NCI-H446 treated with DMSO at 0.1 percent for 48 hours (cell line): ENCODE results near the gene KHSRP.
A peak's percentile ranks its signal among the peaks of the same experiment; 100 is the strongest.
"Not testable (repeated sequence)": the region's sequence is repeated elsewhere in the genome, so short reads cannot be mapped to it uniquely, and the experiment has no call there.

Source experiments
- DNase-seq: peaks from one replicate; lab custom pipeline; 2025; lab: John Stamatoyannopoulos, UW

The KHSRP gene

GRCh38 chr19:6451583-6452222 lies 27.1 kb upstream of the KHSRP start:
- DNase-seq, result no peak

GRCh38 chr19:6450166-6450565 lies 25.6 kb upstream of the KHSRP start:
- DNase-seq, result no peak

GRCh38 chr19:6448045-6448444 lies 23.4 kb upstream of the KHSRP start:
- DNase-seq, result no peak

DNA sequence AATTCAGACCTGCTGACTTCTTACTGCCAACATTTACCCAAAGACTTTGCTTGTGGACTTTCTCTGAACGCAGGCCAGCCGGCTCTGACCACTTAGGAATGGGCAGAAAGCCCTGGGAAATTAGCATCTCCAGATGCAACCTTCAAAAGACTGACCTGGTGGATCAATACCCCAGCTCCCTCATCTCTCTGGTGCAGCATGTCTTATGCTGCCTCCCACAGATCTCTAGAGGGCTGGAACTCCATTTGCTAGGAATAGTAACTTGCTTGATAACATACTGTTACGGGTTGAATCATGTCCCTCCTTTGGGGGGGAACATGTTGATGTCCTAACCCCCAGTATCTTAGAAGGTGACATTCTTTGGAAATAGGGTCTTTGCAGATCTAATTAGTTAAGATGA lies 21.8 kb upstream of the KHSRP start:
- DNase-seq, result no peak

GRCh38 chr19:6443986-6444385 lies 19.4 kb upstream of the KHSRP start:
- DNase-seq, result no peak

- no peak for DNase-seq
These were observed 17.6 kb upstream of the KHSRP start for GRCh38 chr19:6442087-6442688.

DNA sequence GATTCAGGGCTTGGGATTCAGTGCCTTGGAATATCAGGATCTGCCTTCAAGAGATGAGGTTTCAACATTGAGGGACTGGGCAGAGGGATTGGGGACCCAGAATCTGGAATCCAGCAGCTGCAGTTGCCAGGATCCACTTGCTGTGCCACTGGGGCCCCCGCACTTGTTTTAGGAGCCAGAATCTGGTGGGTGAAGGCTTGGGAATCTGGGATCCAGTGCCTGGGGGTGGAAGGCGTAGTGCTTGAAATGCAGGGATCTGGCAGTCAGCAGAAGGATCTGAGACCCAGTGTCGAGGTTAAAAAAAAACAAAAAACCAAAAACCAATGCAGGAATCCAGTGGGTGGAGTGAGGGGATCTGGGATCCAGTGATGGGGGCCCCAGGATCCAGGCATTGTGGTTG lies 16.3 kb upstream of the KHSRP start:
- DNase-seq, result no peak

- DNase-seq, result no peak
These were observed 15.1 kb upstream of the KHSRP start for GRCh38 chr19:6439743-6440142.

- no peak for DNase-seq
These were observed 9.1 kb upstream of the KHSRP start, which contains the start of gene SLC25A41 for GRCh38 chr19:6433663-6434062. Gene SLC25A41, minus strand, starts transcription at chr19:6433763. Its CDS starts 70 bp downstream, at chr19:6433693.

- DNase-seq, result no peak
These were observed 8.6 kb upstream of the KHSRP start for GRCh38 chr19:6433165-6433564.

DNA sequence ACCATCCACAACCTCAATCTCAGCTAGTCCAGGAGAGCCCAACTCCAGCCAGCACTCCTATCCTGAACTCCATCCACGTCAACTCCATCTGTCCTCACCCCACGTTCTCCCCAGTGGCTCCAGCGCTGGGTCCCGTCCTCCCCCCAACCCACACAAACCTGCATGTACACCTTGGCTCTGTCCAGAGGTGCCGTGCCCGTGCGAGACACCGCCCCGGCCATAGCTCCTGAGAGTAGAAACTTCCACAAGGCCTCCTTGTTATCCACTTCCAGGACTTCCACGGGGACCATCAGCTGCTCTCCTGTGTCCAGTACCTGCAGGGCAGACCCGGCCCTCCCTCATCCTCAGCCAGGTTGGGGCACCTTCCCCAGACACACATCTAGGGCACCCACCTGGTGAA lies 7.3 kb upstream of the KHSRP start:
- DNase-seq, result no peak

DNA sequence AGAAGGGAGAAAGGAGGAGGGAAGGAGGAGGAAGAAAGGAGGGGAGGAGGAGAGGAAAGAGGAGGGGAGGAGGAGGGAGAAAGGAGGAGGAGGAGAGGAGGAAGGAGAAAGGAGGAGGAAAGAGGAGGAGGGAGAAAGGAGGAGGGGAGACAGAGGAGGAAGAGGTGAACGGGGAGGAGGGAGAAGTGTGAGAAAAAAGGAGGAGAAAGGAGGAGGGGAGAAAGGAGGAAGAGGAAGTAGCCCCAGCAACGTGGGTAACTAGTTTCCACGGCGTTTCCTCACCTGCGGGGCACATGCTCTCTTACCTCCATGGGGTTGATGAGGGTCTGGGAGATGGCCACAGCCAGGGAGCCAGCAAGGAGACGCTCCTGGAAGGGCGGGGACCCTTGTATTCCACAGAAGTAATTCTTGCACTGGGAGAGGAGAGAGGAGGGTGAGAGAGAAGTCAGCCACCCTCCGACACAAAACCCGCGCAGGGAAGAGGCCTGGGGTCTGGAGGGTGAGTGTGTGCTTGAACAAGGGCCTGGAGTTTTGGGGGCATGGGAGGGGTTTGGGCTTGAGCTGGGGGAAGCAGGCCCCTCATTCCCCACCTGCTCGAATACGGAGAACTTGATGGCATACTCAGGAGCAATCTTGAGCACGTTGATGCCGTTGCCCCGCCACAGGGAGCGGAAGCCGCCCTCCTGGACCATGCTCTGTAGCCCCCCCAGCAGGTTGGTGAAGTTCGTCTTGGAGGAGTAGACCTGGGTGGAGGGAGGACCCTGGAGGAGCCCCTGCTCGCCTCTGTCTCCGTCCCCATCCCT lies 5.0 kb upstream of the KHSRP start:
- no peak for DNase-seq

GRCh38 chr19:6428692-6429418 lies 4.2 kb upstream of the KHSRP start:
- not testable (repeated sequence) for DNase-seq

DNA sequence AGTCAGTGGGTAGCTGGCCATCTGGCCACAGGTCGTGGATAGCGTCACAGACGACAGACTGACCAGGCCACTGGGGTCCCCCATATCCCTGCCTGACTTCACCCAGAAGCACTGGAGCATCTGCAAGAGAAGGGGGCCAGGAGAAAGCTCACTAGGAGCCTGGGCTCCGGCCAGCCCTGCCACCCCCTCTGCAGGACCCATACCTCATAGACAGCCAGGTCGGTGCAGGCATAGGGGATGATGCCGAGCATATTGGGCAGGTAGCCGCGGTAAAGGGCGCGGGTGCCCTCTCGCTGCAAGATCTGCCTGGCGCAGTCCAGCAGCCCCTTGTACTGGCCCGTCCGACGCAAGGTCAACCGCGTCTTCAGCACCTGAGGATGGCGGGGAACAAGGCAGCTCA lies 2.5 kb upstream of the KHSRP start:
- DNase-seq, result no peak

GRCh38 chr19:6425732-6426620 lies 1.4 kb upstream of the KHSRP start:
- DNase-seq, result no peak

- DNase-seq, result peak; percentile 100
These were observed 524 bp upstream of the KHSRP start for GRCh38 chr19:6424939-6425731.

DNA sequence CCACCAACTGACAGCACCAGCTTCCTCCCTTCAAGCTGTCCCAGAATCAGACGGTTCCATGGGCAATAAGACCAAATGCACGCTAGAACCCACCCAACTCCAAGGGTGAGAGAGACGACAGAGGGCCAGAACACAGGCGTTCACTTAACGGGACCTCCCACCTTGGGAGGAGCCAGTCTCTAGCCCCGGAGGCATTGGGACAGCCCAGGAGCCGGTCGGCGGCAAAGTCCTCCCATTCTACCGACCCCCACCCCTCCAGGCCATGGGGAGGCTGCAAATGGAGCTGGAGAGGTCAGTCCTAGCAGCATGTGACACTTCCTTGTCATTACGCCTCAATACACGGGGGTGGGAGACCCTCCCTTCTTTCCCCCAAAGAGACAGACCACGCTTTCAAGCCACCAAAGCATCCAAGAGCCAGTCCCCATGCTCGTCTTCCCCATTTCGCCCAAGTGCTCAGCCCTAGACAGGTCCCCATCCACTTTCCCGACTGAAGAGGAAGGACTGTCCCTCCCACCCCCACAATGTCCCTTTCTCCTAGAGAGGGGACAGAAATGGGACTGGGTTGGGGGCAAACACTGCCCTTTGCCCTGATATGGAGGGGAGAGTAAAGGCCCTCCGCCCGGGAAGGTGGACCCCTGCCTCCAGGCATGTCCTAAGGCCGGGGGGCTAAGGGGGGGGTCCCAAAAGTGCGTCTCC lies 964 bp downstream of the KHSRP start:
- no peak for DNase-seq

DNA sequence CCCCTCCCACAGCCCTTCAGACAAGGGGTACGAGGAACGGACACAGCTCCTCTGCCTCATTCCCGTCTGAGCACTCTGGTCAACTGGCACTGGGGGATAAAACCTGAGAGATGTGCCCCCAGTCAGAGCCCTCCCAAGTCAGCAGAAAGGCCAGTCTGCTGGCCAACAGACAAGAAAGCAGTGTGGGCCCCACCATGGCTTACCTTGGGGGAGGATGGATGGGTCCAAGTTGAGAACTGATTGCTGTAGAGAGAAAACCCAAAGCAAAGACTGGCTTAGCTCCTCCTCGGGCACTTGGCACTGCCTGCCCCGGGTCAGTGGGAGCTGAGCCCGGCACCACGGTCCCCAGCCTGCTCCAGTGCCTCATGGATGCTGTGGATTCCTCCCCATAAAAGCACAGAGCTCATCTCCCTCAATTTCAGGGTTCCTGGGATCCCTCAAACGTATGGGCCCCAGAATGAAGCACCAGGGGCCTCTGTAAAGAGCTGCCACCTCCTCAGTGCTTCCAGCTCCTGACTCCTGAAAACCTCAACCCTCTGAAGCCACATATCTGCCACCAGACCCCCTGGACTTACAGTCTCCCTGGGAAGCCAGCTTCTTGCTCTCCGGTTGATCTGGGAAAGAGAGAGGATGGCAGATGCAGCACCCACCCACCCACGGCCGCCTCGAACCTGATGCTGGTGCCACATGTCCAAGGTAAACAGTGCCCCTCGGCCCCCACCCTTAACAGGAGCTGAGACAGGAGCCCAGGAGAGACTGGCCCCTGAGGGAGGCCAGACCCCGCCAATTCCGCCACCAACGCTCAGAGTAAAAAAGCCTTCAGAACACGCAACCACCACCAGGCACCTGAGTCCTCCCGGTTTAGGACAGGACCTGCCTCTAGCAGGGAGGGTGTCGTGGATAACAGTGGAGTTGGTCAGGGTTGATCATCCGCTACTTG lies 3.3 kb downstream of the KHSRP start:
- no peak for DNase-seq

DNA sequence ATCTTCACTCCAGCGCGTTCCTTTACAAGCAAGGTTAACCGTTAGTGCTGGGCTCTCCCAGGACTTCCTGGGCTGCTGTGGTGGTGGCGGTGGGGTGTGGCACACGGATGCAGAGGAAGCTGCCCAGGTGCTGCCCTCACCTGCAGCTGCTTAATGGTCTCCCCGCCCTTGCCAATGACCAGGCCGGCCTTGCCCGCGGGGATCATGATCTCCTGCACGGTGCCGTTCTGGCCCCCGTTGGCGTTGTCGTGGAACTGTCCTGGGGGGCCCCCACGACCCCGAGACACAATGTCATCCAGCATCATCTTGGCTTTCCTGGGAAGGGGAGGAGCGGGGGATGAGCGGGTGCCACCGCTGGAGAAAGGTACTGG lies 6.1 kb downstream of the KHSRP start:
- DNase-seq, result no peak
